GM18508 (cell line): ENCODE measurements around the gene RPS6KA2.
"Not testable (repeated sequence)": the region's sequence is repeated elsewhere in the genome, so short reads cannot be mapped to it uniquely, and the experiment has no call there.

Source experiments
- ATAC-seq: cut with Tn5 transposase; IDR thresholded peaks from one replicate; pipeline ENCODE4 v1.9.1; 2021; ENCODE audit warnings: moderate number of reproducible peaks; ENCODE audit not compliant: insufficient read depth, unreplicated experiment

RPS6KA2 gene

DNA sequence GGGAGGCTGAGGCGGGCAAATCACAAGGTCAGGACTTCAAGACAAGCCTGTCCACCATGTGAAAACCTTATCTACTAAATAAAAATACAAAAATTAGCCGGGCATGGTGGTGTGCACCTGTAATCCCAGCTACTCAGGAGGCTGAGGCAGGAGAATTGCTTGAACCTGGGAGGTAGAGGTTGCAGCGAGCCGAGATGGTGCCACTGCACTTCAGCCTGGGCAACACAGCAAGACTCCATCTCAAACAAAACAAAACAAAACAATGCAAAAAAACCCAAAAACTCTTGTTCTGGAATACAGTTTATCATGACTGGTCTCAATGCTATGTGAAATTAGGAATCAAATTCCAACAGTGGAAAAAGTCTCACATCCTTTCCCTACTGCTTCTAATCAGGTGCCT is 264.6 kb downstream of the RPS6KA2 start:
- not testable (repeated sequence) for ATAC-seq

DNA sequence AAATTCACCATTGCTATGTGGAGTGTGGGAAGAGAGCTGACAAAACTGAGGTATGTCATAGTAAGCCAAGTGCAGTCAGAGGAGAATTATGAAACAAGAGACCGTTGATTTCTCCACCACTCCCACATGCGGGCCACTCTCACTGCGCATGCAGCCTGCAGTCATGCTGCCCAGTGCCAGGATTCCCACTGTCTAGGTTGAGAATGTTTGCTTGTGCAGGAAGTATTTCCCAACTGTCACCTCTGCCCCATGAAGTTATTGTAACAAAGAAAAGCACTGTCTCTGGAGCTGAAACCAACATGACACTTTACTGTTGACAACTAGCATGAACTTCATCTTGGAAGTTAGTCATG is 266.0 kb downstream of the RPS6KA2 start:
- no peak for ATAC-seq

DNA sequence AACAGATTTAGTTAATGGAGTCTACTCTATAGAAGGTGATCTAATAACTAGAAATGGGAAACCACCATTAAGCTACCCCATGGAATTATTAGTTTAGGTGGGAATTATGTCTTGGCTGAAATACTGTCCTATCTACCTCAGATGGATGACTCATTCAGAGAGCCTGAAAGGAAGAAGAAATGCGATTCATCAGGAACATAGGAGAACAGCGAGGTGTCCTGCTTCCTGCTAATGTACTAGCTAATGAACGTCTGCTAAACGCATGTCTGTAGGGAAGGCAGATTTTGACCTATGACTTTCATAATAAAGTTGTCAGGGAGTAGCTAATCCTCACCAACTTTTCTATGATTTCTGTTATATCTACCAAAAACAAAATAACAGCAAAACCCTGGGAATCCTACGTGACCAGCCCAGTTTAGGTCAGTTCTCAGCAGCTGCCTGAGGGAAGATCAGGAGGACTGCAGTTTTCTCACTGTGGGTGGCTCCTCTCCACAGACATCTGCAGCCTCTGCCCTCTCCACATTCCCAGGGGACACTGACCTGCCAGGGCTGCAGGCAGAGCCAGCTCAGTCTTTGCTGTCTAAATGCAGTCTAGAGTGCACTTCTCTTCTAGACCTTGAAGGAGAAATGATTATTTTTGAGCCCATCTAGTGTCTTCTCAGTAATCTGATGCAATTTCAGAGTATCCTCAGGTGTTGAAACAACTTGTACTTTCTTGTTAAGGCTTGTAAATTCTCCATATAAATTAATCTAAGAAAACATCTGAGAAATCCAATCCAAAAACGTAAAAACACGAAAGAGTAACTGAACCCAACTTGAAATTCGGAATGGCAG is 266.6 kb downstream of the RPS6KA2 start:
- ATAC-seq = no peak
